Parathyroid adenoma (tissue), 2 donors: ENCODE data around the gene VPS35.
A peak's percentile ranks its signal among the peaks of the same experiment; 100 is the strongest.

Experiments used
- H2AFZ ChIP-seq: fragments of 300-600 bp; sonication (generic); one replicate; pipeline ENCODE4 v1.7.0; 2017; ENCODE audit warnings: antibody characterized with exemption, mild to moderate bottlenecking
- H3K27ac ChIP-seq: fragments of 300-600 bp; sonication (generic); one replicate; pipeline ENCODE4 v1.7.0; 2017
- H3K27me3 ChIP-seq: fragments of 300-600 bp; sonication (generic); one replicate; pipeline ENCODE4 v1.7.0; 2017; ENCODE audit warnings: low read length; ENCODE audit not compliant: control insufficient read depth, insufficient read depth
- H3K36me3 ChIP-seq: fragments of 300-600 bp; sonication (generic); one replicate; pipeline ENCODE4 v1.7.0; 2017; ENCODE audit warnings: low read length; ENCODE audit not compliant: control insufficient read depth, insufficient read depth
- H3K4me1 ChIP-seq: fragments of 300-600 bp; sonication (generic); one replicate; pipeline ENCODE4 v1.7.0; 2017; ENCODE audit warnings: control low read depth
- H3K4me2 ChIP-seq: fragments of 300-600 bp; sonication (generic); one replicate; pipeline ENCODE4 v1.7.0; 2017; ENCODE audit warnings: low read length
- H3K4me3 ChIP-seq: fragments of 300-600 bp; sonication (generic); one replicate; pipeline ENCODE4 v1.7.0; 2017; ENCODE audit warnings: low read depth, low read length
- H3K79me2 ChIP-seq: fragments of 300-600 bp; sonication (generic); one replicate; pipeline ENCODE4 v1.7.0; 2017; ENCODE audit warnings: control low read depth
- H3K9ac ChIP-seq: fragments of 300-600 bp; sonication (generic); one replicate; pipeline ENCODE4 v1.7.0; 2017; ENCODE audit warnings: mild to moderate bottlenecking
- H3K9me3 ChIP-seq: fragments of 300-600 bp; sonication (generic); one replicate; pipeline ENCODE4 v1.7.0; 2017; ENCODE audit warnings: low read length; ENCODE audit not compliant: control insufficient read depth
- CTCF ChIP-seq: fragments of 300-600 bp; sonication (generic); IDR thresholded peaks from one replicate; pipeline ENCODE4 v1.7.0; 2017; ENCODE audit warnings: antibody characterized with exemption, mild to moderate bottlenecking
- donor health status: primary hyperparathyroidism.

Gene VPS35

GRCh38 chr16:46621934-46622676 is 66.9 kb downstream of the VPS35 start:
- H3K9ac ChIP-seq, result no peak overlapping the region
- no peaks in the 10 kb centered on the region for H3K36me3 ChIP-seq
- TF ChIP-seq CTCF, result no peak
- H3K27me3 ChIP-seq, result no peaks in the 10 kb centered on the region
- H3K79me2 ChIP-seq, result no peaks in the 10 kb centered on the region
- H3K4me3 ChIP-seq, result no peak overlapping the region
- H3K27ac ChIP-seq, result no peak overlapping the region
- no peaks in the 10 kb centered on the region for H3K9me3 ChIP-seq
- H2AFZ ChIP-seq, result peak overlapping the region; percentile 28
- H3K4me2 ChIP-seq, result no peak overlapping the region
- H3K4me1 ChIP-seq, result no peaks in the 10 kb centered on the region

GRCh38 chr16:46621006-46621933 is 67.7 kb downstream of the VPS35 start, which contains the start of gene SHCBP1:
Gene SHCBP1 (minus strand): TSS chr16:46621379. CDS start chr16:46621359, 20 bp downstream.
- Histone ChIP-seq H3K27ac (no peak within 1 kb of the TSS), H3K4me3 (peak within 1 kb of the TSS; percentile 45), H3K4me1 (no peaks in the 10 kb centered on the region), H3K4me2 (peak within 1 kb of the TSS; percentile 83), H3K9me3 (no peaks in the 10 kb centered on the region), H3K79me2 (no peaks in the 10 kb centered on the region), H3K9ac (peak within 1 kb of the TSS; percentile 37), H3K27me3 (no peaks in the 10 kb centered on the region), H2AFZ (peak within 1 kb of the TSS; percentile 73), H3K36me3 (no peaks in the 10 kb centered on the region)
- no peak for TF ChIP-seq CTCF

- H3K9ac ChIP-seq, result no peak overlapping the region
- H3K36me3 ChIP-seq, result no peaks in the 10 kb centered on the region
- H3K27me3 ChIP-seq, result no peaks in the 10 kb centered on the region
- peak overlapping the region; percentile 73 for H2AFZ ChIP-seq
- H3K4me2 ChIP-seq, result peak overlapping the region; percentile 83
- no peak overlapping the region for H3K27ac ChIP-seq
- peak overlapping the region; percentile 45 for H3K4me3 ChIP-seq
- no peak for TF ChIP-seq CTCF
- H3K79me2 ChIP-seq, result no peaks in the 10 kb centered on the region
- H3K4me1 ChIP-seq, result no peaks in the 10 kb centered on the region
- no peaks in the 10 kb centered on the region for H3K9me3 ChIP-seq
Measured at GRCh38 chr16:46620266-46621005, 68.5 kb downstream of the VPS35 start.

GRCh38 chr16:46618516-46618915 is 70.5 kb downstream of the VPS35 start:
- no peak for TF ChIP-seq CTCF

More at GRCh38 chr16:46618516-46618915, 70.5 kb downstream of the VPS35 start:
- Histone ChIP-seq H3K4me1 (no peaks in the 10 kb centered on the region), H3K27me3 (no peaks in the 10 kb centered on the region), H3K79me2 (no peaks in the 10 kb centered on the region), H3K9ac (no peak overlapping the region), H2AFZ (no peak overlapping the region), H3K36me3 (no peaks in the 10 kb centered on the region), H3K4me3 (no peak overlapping the region), H3K27ac (no peak overlapping the region), H3K4me2 (no peak overlapping the region), H3K9me3 (no peaks in the 10 kb centered on the region)
